Measurements from ENCODE around the gene PLCD3.

PLCD3 gene

DNA sequence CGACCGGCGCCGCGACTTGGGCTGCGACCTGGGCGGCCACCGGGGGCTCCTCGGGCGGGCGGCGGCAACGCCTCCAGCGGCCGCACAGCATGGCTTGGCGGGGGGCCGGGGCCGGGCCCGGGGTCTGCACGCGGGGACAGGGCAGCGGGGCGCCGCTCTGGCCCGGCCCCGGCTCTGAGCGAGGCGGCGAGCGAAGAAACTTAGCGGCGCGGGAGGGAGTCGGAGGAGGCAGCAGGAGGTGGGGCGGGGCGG lies at the start of gene PLCD3:
Gene PLCD3, minus strand, starts transcription at position 196 of the 252 bp plus-strand sequence. Its CDS starts 105 bp downstream, at position 91.
- DNase-seq = no peak

GRCh38 chr17:45177563-45177962 lies 45.2 kb upstream of the PLCD3 start:
- DNase-seq = no peak

DNA sequence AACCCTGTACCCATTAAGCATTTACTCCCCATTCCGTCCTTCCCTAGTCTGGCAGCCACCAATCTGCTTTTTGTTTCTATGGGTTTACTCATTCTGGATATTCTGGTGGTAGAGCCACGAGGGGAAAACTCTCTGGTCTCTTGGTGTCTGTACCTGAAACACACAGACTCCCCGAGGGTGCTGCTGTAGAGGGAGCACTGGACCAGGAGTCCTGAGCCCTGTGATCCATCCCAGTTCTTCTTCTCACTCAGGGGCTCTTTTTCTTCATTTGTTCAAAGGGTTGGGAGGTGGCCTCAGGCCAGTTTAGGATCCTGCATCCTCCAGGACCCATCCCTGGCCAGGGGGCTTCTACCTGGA lies 43.4 kb upstream of the PLCD3 start:
- DNase-seq = no peak

DNA sequence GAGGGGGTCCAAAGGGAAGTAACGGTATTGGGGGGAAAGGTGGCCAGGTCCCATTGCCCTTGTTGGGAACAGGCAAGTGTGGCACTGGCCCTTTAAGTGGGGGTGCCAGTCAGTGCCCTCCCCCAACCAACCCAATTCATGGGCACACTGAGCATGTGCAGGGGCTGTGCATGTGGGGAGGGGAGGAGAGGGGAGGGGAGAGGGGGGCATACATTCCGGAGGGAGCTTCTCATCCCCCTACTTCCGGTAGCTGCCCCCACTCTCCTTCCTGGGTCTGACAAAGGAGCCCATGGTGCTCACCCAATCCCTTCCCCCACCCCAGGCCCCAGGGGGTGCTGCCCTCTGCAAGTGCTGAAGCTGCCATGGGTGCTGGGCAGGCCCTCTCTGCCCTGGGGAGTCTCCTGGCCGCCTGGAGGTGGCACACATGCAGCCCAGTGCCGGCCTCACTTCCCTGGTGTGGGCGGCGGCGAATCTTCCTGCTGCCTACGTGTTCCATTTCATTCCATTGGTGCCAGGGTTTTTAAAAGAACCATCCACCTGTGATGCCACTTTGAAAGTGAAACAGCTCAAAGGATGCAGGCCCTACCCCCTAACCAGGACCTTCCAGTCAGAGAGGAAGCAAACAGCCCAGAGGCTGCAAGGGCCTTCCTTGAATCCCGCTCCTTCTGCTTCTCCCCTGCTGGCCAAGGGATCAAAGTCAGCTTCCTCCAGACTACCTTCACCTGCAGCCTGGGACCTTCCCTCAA lies 40.4 kb upstream of the PLCD3 start:
- DNase-seq = peak; percentile 89

DNA sequence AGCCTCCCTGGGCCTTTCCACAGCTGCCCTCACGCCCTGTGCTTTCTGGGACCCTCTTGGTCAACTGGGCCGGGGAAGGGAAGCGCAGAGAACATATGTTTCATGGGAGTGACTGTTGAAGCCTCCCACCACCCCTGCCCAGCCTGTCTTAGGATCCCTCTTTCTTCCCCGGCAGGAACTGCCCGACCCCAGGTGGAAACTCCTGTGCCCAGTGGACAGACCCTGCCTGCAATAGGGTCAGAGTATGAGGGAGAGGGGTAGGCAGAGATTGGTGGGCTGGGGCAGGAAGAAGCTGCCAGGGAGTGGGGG lies 39.9 kb upstream of the PLCD3 start:
- DNase-seq = no peak

DNA sequence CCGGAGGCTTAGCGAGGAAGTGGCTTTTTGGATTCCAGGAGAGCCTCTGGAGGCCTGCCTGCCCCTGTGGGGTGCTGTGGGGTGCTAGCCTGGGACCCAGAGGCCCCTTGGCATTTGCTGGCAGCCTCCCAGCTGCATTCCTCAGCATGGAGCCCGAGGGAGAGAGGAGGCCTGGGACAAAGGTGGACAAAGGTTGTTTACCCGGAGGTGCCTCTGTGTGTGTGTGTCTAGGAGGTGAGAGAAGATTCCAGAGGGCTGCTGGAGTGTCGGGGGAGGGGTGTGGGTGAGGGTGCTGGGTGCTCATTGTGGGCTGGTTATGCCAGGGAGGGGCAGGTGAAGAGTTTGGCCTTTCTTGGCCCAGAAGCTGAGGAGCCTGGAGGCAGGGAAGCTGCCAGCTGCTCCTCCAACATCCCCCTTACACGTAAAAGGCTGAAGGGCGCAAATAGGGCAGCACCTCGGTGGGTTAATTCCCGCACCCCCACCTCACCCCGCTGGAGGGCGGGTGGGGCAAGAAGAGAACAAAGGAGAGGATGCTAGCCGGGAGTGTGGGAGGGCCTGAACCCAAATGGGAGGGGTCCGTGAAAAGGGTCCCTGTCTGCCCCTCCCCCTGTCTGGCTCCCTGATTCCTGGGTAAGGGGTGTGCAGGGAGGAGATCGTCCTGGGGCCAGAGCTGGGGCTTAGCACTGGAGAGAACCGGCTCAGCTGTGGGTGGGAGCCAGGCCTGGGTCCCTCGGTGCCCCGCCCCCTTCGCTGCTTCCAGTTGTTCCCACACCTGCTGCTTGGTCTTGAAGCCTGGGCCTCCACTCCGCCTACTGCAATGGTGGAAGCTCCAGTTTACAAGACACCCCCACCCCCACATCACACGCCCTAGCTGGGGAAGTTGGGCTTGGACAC lies 39.3 kb upstream of the PLCD3 start:
- peak; percentile 31 for DNase-seq

GRCh38 chr17:45170931-45171337 lies 38.6 kb upstream of the PLCD3 start:
- DNase-seq = peak; percentile 65

- DNase-seq = no peak
Observed at GRCh38 chr17:45170280-45170930, 38.1 kb upstream of the PLCD3 start.

- no peak for DNase-seq
Observed at GRCh38 chr17:45168991-45169752, 36.9 kb upstream of the PLCD3 start.

DNA sequence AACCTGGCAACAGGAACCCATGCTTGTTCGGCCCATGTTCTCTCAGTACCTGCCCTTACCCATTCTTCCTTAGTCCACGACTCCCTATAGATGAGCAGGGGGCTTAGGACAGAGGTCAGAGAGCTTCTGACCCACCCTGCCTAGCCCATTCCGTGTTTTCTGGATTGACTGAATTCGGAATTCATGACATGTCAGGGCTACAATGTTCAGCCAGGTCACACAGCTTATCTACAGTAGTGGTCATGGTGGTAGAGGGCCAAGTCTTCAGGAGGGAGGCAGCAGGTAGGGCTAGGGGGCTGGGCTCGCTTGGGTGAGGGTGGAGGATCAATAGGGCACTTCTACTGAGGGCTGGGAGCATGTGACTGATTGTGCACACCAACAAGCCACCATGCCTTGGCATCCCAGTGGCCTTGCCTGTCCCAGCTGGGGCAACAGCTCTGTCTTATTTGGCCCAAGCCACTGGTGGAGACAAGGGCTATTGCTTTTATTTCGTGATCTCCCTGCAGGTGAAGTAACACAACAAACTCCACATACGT lies 32.5 kb upstream of the PLCD3 start:
- no peak for DNase-seq

DNA sequence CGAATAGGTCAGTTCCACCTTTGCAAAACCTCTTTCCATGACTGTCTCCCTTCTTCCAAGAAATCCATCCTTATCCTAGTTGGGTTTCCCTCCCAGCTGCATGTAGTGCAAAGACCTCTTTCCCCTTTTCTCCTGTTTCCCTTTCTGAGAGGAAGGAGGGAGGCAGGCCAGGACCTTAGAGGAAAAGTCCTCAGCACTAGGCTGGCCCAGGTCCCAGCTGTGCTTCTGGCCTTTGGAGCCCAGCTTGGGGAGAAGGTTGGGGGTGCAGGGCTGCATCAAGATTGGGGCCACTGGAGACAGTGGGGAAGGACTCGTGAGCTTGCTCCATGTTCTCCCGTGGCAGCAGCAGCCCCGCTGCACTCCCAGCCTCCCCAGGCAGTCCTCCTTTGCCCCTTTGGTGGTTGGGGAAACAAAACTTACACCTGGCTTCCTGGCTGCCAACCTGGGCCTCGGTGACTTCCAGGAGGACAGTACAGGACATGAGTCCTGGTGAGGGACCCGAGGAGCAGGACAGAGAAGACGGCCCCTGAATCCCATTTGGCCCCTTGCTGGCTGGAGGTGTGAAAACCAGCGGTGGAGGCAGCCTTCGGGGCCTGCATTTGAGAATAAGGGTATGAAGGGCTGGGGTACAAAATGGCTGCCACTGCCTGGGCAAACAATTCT lies 29.8 kb upstream of the PLCD3 start:
- no peak for DNase-seq

GRCh38 chr17:45161288-45162024 lies 29.1 kb upstream of the PLCD3 start, which contains the start of gene HEXIM2:
Gene HEXIM2, plus strand, starts transcription at chr17:45161875. Its CDS starts 919 bp downstream, at chr17:45162794.
- peak; percentile 100 for DNase-seq

- DNase-seq = peak; percentile 79
Observed at GRCh38 chr17:45160447-45161287, 28.4 kb upstream of the PLCD3 start.

GRCh38 chr17:45156242-45156641 lies 23.9 kb upstream of the PLCD3 start:
- no peak for DNase-seq

- DNase-seq = no peak
Observed at GRCh38 chr17:45155483-45155882, 23.2 kb upstream of the PLCD3 start.

GRCh38 chr17:45155029-45155428 lies 22.7 kb upstream of the PLCD3 start:
- no peak for DNase-seq

DNA sequence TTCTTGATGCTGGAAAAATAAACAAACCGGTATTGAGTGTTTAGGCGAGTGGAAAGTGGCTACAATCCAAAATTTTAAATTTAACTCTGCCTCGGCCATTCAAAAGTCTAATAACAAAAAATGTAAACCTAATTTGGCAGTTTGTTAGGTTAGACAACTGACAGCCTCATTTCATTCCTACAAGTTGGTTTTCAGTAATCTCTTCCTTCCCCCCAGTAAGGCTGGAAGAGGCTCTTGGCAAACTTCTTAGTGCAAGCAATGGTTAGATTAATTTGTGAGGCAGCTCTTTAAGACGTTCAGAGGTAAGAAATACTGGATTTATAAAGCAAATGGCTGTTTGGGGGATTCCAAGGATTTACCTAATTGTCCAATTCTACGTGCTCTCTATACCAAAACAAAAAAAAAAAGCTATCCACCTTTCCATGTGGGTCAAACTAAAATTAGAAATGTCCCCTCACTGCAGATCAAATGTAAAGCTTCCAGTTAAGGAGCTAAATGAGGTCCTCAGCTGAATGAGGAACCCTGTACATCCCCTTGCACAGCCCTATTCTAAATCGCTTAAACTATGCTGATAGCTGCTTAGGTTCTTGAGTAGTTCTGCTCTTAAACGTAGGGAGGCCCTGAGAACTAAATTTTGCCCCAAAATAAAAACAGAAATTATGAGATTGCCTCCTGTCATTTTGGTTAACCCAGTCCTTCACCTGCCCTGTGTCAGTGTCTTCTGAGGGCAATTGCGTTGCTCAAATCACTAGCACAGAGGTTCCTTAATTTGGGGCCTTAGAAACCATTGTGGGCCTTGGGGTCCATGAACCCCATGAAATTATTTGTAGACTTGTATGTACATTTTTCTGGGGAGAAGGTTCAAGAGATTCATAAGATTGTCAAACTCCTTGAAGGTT lies 18.8 kb upstream of the PLCD3 start:
- DNase-seq = no peak

DNA sequence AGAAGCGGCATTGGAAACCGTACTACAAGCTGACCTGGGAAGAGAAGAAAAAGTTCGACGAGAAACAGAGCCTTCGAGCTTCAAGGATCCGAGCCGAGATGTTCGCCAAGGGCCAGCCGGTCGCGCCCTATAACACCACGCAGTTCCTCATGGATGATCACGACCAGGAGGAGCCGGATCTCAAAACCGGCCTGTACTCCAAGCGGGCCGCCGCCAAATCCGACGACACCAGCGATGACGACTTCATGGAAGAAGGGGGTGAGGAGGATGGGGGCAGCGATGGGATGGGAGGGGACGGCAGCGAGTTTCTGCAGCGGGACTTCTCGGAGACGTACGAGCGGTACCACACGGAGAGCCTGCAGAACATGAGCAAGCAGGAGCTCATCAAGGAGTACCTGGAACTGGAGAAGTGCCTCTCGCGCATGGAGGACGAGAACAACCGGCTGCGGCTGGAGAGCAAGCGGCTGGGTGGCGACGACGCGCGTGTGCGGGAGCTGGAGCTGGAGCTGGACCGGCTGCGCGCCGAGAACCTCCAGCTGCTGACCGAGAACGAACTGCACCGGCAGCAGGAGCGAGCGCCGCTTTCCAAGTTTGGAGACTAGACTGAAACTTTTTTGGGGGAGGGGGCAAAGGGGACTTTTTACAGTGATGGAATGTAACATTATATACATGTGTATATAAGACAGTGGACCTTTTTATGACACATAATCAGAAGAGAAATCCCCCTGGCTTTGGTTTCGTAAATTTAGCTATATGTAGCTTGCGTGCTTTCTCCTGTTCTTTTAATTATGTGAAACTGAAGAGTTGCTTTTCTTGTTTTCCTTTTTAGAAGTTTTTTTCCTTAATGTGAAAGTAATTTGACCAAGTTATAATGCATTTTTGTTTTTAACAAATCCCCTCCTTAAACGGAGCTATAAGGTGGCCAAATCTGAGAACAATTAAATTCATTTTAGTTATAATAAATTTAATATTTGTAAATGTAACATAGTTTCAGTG lies 17.7 kb upstream of the PLCD3 start:
- DNase-seq = peak; percentile 59
